Gastrocnemius medialis (tissue), 4 donors: ENCODE results near the gene GPAT3. TPM values are rescaled to one million over a fixed set of nuclear protein-coding genes. Genes with fewer than 3 reads are reported as not detected.

Source experiments
- ATAC-seq, 2 donors: fragments of 150-250 bp; one replicate each; pipeline ENCODE4 v1.9.1; 2016
- DNase-seq, 2 donors: peaks; one replicate each; pipeline ENCODE4 v3.0.0-alpha.2; 2019
- H3K27ac ChIP-seq, 4 donors: fragments of 200-600 bp; sonication (generic); 1 replicate in 1 of 4; 2 replicates in 3 of 4; pipeline ENCODE4 v1.5.1; 2016 to 2018; ENCODE audit warnings: mild to moderate bottlenecking in 2 of 4, moderate library complexity in 1 of 4
- H3K27me3 ChIP-seq, 3 donors: fragments of 200-600 bp; sonication (generic) in 2 of 3; 1 replicate in 1 of 3; 2 replicates in 2 of 3; pipeline versions ENCODE4 v1.5.1 to v1.6.0; 2016 to 2019; ENCODE audit warnings: mild to moderate bottlenecking in 1 of 3, moderate library complexity in 1 of 3
- H3K36me3 ChIP-seq, 2 donors: fragments of 200-600 bp; sonication (generic) in 1 of 2; one replicate each; pipeline ENCODE4 v1.5.1; 2017 to 2018
- H3K4me1 ChIP-seq, 2 donors: fragments of 200-600 bp; sonication (generic) in 1 of 2; one replicate each; pipeline ENCODE4 v1.5.1; 2016 to 2017; ENCODE audit warnings: mild to moderate bottlenecking in 2 of 2
- H3K4me3 ChIP-seq, 4 donors: fragments of 200-600 bp; sonication (generic) in 3 of 4; 1 replicate in 1 of 4; 2 replicates in 3 of 4; pipeline ENCODE4 v1.5.1; 2016 to 2019; ENCODE audit warnings: mild to moderate bottlenecking in 2 of 4
- H3K9me3 ChIP-seq, 3 donors: fragments of 200-600 bp; sonication (generic) in 2 of 3; 1 replicate in 1 of 3; 2 replicates in 2 of 3; pipeline ENCODE4 v1.5.1; 2016 to 2019
- CTCF ChIP-seq, 5 experiments: fragments of 450-650 bp in 3 of 5; fragments of 200-600 bp in 2 of 5; sonication (generic) in 2 of 5; IDR thresholded peaks in 4 of 5; conservative IDR thresholded peaks in 1 of 5; 1 replicate in 4 of 5; 2 replicates in 1 of 5; pipeline ENCODE4 v1.5.1; 2016 to 2019; ENCODE audit warnings: antibody characterized with exemption in 5 of 5, mild to moderate bottlenecking in 3 of 5, moderate library complexity in 3 of 5
- POLR2A ChIP-seq, 2 donors: fragments of 450-650 bp; IDR thresholded peaks; one replicate each; pipeline ENCODE4 v1.6.1; 2017; ENCODE audit warnings: antibody characterized with exemption in 2 of 2, mild to moderate bottlenecking in 2 of 2, moderate library complexity in 2 of 2
- in situ Hi-C, 4 donors: fragments of 200-750 bp; cut with MboI; loops; one replicate each; pipeline versions ENCODE4 v1.15.0 to v1.8.0; 2017; ENCODE audit warnings: low sequenced_read_pairs in 4 of 4
- intact Hi-C: fragments of 100-400 bp; cut with DNase I; formaldehyde crosslinking; loops from one replicate; pipeline ENCODE4 v1.15.1; 2023; ENCODE audit warnings: low total_unique reads
- total RNA-seq, 4 donors: library from RNA; depleted of rRNA; stranded (reverse); fragments of >200 nt; gene quantifications; one replicate each; pipeline versions ENCODE4 v1.1.0 to v1.2.3, GENCODE V29; 2016

The GPAT3 gene
- total RNA-seq, 4 donors from 2014 or later = 9.5 to 183 (median 26.5) TPM

- TF ChIP-seq CTCF (IDR thresholded peaks at IDR 0.05 in 4 of 5, conservative IDR thresholded peaks at IDR 0.05 in 1 of 5) = no peak
- TF ChIP-seq POLR2A (IDR thresholded peaks at IDR 0.05) = no peak
- H3K9me3 ChIP-seq = no peaks in the 10 kb centered on the region
- no peaks in the 10 kb centered on the region for H3K36me3 ChIP-seq
- ATAC-seq (no peak), DNase-seq (no peak)
- H3K27me3 ChIP-seq = no peaks in the 10 kb centered on the region
- peaks cover 44 to 48% of the 10 kb centered on the region in 2 donors for H3K4me1 ChIP-seq
- peak overlapping the region; percentile 29 to 78 (median 67) for H3K27ac ChIP-seq
- in situ Hi-C loops = no loop called here
- no peak overlapping the region for H3K4me3 ChIP-seq
- intact Hi-C loops = no loop called here
These were observed 22.2 kb downstream of the GPAT3 start for GRCh38 chr4:83558059-83558653.

GRCh38 chr4:83558680-83559079, 22.8 kb downstream of the GPAT3 start:
- no peak for DNase-seq
- in situ Hi-C loops = no loop called here
- TF ChIP-seq CTCF (IDR thresholded peaks at IDR 0.05 in 4 of 5, conservative IDR thresholded peaks at IDR 0.05 in 1 of 5) (no peak), POLR2A (IDR thresholded peaks at IDR 0.05) (no peak)
- Histone ChIP-seq H3K9me3 (no peaks in the 10 kb centered on the region), H3K27me3 (no peaks in the 10 kb centered on the region), H3K4me1 (peaks cover 44 to 48% of the 10 kb centered on the region in 2 donors), H3K27ac (peak overlapping the region; percentile 29 to 78 (median 67)), H3K36me3 (no peaks in the 10 kb centered on the region), H3K4me3 (no peak overlapping the region)
- no peak for ATAC-seq
- intact Hi-C loops = no loop called here

- Histone ChIP-seq H3K36me3 (no peaks in the 10 kb centered on the region), H3K27ac (peak overlapping the region; percentile 57 to 78 (median 72)), H3K4me1 (peaks cover 37 to 48% of the 10 kb centered on the region in 2 donors), H3K27me3 (no peaks in the 10 kb centered on the region), H3K4me3 (no peak overlapping the region), H3K9me3 (no peaks in the 10 kb centered on the region)
- in situ Hi-C loops = no loop called here
- ATAC-seq (peak; percentile 55 to 56), DNase-seq (no peak)
- TF ChIP-seq POLR2A (IDR thresholded peaks at IDR 0.05) (no peak), CTCF (IDR thresholded peaks at IDR 0.05 in 4 of 5, conservative IDR thresholded peaks at IDR 0.05 in 1 of 5) (no peak)
- intact Hi-C loops = no loop called here
These were observed 24.6 kb downstream of the GPAT3 start for GRCh38 chr4:83560523-83560922.

- ATAC-seq (peak; percentile 65 to 94), DNase-seq (peak; percentile 45 to 60)
- Histone ChIP-seq H3K36me3 (no peaks in the 10 kb centered on the region), H3K27me3 (no peaks in the 10 kb centered on the region), H3K27ac (peak overlapping the region; percentile 57 to 78 (median 72)), H3K4me3 (no peak overlapping the region), H3K4me1 (peaks cover 31 to 42% of the 10 kb centered on the region in 2 donors), H3K9me3 (no peaks in the 10 kb centered on the region)
- intact Hi-C loops (no loop called here), in situ Hi-C loops (no loop called here)
- no peak for TF ChIP-seq CTCF (IDR thresholded peaks at IDR 0.05 in 4 of 5, conservative IDR thresholded peaks at IDR 0.05 in 1 of 5)
- no peak for TF ChIP-seq POLR2A (IDR thresholded peaks at IDR 0.05)
These were observed 25.5 kb downstream of the GPAT3 start for GRCh38 chr4:83561381-83561780.

GRCh38 chr4:83563998-83564397, 28.1 kb downstream of the GPAT3 start:
- TF ChIP-seq CTCF (IDR thresholded peaks at IDR 0.05 in 4 of 5, conservative IDR thresholded peaks at IDR 0.05 in 1 of 5) (no peak), POLR2A (IDR thresholded peaks at IDR 0.05) (no peak)
- in situ Hi-C loops = no loop called here
- ATAC-seq (no peak), DNase-seq (no peak)
- Histone ChIP-seq H3K36me3 (no peaks in the 10 kb centered on the region), H3K27me3 (no peaks in the 10 kb centered on the region), H3K27ac (no peak overlapping the region), H3K4me3 (no peak overlapping the region), H3K4me1 (peaks cover 24 to 27% of the 10 kb centered on the region in 2 donors), H3K9me3 (no peaks in the 10 kb centered on the region)
- intact Hi-C loops = no loop called here
